Endometrial microvascular endothelial cells (primary cell): Measurements from ENCODE around the gene KCNC1. TPM values are rescaled to one million over a fixed set of nuclear protein-coding genes. Genes with fewer than 3 reads are reported as not detected.

Experiments
- in situ Hi-C: cut with HindIII; loops from 2 replicates; pipeline ENCODE4 v1.10.0; 2017; ENCODE audit warnings: low sequenced_read_pairs, low pct_unique_long_range_greater_than_20kb; ENCODE audit errors: inconsistent ontology term
- total RNA-seq: library from RNA; depleted of rRNA; stranded (reverse); fragments of >200 nt; gene quantifications from one replicate; pipeline ENCODE4 v1.2.3, GENCODE V29; 2015; ENCODE audit errors: inconsistent ontology term

The KCNC1 gene
- not detected for total RNA-seq

- in situ Hi-C loops = loop anchor here (25.0 kb wide), 1 partner anchor 253 kb away; no protein-coding TSS in a partner anchor
Measured at GRCh38 chr11:17734418-17734911, at the start of gene KCNC1. Gene KCNC1, plus strand, starts transcription at chr11:17734781. Its CDS starts 1,222 bp downstream, at chr11:17736003.

DNA sequence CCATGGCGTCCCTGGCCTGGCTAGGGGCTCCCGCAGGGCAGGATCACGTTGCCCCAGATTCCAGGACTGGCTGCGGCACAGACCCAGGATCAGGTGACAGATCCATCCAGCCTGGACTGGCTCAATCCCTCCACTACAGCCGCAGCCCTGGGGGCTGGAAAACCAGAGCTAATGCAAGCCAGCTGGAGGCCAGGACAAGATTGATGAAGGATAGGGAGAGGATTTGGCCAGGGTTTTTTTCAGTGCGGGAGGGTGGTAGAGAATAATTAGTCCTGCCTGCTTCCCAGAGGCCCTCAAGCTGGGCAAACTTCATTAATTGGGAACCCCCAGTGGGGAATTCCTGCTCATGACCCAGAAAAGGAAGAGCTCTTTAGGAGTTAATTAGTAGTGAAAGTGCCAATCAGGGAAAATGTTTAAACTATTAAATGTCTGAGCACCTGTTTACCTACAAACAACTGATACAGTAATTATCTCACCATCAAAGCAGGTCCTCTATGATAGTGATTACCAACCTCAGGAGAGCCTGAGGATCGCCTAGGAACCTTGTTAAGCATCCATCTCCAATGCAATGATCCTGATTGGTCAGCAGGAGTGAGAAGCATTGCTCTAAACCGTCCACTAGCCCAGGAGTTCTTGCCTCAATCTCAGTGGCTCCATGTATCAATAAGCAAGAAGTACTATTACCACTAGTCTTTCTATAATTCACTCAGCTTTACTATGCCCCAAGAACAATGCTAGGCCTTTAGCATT, 48.2 kb upstream of the KCNC1 start:
- in situ Hi-C loops = no loop called here

- in situ Hi-C loops = no loop called here
Measured at GRCh38 chr11:17687946-17688670, 46.5 kb upstream of the KCNC1 start.

- in situ Hi-C loops = no loop called here
Measured at GRCh38 chr11:17691550-17691949, 43.0 kb upstream of the KCNC1 start.

DNA sequence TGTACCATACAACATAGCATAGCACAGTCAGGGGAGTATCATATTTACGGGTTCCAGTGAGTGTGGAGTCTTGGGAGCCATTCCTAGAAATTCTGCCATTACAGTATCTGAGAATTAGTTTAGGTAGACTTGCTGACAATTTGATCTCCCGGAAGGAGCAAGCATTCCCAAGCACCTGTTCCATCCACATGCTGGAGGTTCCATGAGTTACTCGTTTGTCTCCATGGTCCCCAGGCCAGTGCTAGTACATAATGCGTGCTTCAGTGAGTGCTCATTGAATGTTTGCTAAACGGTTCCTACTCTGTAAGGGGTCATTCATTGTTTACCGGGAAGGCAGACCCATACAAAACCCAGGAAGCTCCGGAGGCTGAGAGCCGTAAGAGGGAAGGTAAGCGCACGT, 42.6 kb upstream of the KCNC1 start:
- in situ Hi-C loops = no loop called here

DNA sequence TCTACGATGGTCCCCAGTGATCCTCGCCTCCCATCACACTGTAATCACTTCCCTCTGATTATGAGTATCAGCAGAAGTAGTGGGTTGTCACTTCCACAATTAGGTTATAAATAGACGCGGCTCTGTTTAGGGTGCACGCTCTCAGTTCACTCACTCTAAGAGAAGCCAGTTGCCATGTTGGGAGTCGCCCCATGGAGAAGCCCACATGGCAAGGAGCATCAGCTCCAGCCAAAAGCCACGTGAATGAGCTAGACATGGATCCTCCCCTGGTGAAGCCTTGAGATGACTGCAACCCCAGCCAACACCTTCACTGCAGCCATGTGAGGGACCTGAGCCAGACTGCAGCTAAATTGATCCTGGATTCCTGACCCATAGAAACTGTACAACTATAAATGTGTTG, 41.6 kb upstream of the KCNC1 start:
- in situ Hi-C loops = no loop called here

- in situ Hi-C loops = no loop called here
Measured at GRCh38 chr11:17693531-17693930, 41.0 kb upstream of the KCNC1 start.

DNA sequence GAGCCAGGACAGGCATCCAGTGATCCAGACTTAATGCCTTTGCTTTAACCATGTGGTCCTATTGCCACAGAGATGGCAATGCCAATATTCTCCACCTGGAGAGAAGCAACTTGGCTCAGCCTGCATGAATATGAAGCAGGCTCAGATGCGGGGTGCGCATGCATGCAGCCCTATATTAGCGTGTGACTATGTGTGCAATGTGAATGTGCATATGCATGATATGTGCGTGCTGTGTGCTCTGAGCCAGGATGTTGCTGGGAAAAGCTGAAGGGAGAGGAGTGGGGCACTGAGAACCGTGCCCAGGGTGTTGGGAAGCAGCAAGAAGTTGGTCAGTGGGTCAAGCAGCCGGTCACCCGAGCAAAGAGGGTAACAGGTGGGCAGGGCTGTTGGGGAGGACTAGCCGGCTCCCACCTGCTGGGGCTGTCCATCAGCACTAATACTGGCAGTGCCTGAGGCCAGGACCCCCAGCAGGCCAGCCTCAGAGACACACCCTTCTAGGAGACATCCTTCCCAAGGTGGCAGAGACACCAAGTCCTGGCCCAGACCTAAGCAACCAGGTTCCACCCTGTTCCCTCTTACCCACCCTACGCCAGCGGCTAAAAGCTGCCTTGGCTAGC, 40.0 kb upstream of the KCNC1 start:
- in situ Hi-C loops = no loop called here

GRCh38 chr11:17695454-17696441, 38.8 kb upstream of the KCNC1 start:
- in situ Hi-C loops = no loop called here

DNA sequence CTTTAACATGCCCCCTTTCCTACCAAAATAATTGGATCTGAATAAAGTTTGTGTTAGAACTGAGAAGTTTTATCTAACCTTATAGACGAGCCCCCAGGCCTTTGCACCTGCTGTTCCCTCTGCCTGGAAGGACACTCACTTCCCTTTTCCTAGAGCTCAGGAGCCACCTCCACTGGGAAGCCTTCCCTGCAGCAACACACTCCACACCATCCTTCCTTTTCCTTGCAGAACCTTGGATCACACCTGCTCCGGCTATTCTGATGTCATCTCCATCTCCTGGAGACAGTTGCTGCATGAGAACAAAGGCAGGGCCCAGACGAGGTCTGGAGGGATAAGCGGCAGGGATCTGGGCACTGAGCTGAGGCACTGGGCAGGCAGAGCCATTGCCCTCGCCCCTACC, 37.8 kb upstream of the KCNC1 start:
- in situ Hi-C loops = no loop called here

- in situ Hi-C loops = no loop called here
Measured at GRCh38 chr11:17697175-17697949, 37.2 kb upstream of the KCNC1 start.

DNA sequence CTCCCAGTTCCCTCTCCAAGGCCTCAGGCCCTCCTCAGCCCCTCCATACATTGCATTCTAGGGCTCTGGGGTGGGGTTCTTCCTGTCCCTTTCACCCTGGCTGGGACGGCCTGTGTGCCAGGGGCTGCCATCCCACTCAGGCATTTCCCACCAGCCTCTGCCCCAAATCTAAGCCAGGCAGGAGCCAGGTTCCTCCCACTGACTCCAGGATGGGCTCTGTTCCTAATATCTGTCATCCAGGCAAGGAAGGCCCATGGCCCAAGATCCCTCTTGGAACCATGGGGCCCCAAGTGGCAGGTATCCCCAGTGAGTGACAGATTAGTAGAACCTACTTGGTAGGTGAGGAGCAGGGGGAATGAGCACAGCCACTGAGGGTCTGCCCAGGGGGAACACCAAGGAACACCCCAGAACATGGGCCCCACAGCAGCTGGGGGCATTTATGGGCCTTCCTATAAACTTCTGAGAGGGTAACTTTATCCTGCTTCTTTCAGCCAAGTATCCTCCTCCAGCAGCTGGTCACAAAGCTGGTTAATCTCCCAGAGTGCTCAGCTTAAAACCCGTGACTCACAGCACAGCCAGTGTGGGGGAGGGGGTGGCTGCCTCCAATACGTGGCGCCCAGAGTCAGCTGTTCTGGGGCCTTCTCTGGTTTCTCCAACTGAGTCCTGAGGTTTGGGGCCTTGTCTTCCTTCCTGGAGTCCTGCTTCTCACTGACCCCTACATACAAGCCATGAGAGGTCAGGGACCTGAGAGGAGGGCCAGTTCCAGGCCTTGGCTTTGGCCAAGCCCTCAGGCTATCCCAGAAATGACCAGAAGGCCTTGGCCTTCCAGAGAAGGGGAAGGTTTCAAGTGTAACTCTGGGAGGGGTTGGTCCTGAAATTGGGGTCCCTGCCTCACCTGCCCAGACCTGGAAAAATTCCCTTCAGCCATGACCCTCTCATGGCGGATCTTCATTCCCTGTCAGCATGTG, 35.1 kb upstream of the KCNC1 start:
- in situ Hi-C loops = no loop called here

GRCh38 chr11:17700991-17701390, 33.6 kb upstream of the KCNC1 start:
- in situ Hi-C loops = no loop called here

DNA sequence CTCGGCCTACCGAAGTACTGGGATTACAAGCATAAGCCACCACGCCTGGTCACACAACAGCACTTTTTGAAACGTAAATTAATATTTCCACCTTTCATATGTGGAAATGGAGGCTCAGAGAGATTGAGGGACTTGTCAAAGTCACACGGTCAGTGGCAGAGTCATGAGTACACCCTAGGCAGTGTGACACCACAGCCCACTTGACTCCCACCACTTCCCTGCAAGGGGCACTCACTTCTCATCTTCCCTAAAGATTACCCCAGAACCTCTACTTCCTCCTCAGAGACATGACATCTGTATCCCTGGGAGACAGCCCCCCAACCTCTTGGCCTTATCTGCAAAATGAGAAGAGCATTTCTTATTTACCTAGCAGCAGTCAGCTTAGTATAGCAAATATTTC, 31.7 kb upstream of the KCNC1 start:
- in situ Hi-C loops = no loop called here

DNA sequence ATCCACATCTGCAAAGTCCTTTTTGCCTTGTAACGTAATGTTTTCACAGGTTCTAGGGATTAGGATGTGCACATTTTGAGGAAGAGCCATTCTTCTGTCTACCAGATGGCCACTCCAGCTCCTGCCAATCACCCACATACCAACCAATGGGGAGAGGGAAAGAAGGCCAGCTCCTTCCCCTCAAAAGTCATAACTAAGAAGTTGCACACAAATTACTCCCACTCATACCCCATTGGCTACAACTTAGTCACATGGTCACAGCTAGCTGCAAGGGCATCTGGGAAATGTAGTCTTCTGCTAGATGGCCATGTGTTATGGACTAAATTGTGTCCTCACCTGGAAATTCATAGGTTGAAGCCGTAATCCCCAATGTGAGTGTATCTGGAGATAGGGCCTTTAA, 30.6 kb upstream of the KCNC1 start:
- in situ Hi-C loops = no loop called here

- in situ Hi-C loops = no loop called here
Measured at GRCh38 chr11:17707830-17708229, 26.8 kb upstream of the KCNC1 start.

DNA sequence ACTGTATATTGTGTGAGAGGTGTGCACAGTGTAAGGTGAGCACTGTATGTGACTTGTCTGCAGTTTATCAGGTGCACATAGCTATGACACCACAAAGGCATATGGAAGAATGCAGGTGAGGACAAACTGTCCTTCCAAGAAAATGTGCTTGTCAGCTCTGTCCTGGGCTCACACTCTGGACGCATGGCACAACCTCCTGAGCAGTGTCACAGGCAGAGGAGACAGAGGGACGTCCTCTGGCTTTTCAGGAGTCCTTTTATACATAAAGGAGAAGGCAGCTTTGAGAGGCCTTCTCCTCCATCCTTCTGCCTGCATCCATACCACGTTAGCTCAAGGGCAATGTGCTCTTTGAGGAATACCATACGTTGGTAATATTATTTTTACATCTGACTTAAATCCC, 22.7 kb upstream of the KCNC1 start:
- in situ Hi-C loops = no loop called here
